HG03103 (cell line): ENCODE results near the gene OR10G2.

ENCODE experiments used
- ATAC-seq: cut with Tn5 transposase; IDR thresholded peaks from one replicate; pipeline ENCODE4 v1.9.1; 2021; ENCODE audit warnings: low read depth; ENCODE audit not compliant: unreplicated experiment

OR10G2 gene

DNA sequence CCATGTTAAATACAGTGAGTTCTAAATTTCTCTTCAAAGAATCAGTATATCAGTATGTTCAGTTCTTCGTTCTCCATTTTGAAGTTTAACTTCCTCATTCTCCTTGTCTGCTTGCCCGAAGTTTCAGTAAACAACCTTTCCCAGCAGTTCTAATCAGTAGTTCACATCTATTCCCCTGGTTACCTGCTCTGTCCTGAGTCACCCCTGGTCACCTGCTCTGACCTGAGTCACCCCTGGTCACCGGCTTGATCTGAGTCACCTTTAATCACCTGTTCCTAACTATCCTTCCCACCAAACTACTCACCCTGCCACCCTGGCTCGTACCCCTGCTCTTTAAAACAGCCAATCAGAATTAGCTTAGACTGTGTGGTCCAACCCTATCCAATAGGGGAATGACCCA is 45.4 kb downstream of the OR10G2 start:
- ATAC-seq, result no peak
